Neuronal stem cell (in vitro differentiated cells): Measurements from ENCODE around the gene DEFB131B.
"Not testable (repeated sequence)": the region's sequence is repeated elsewhere in the genome, so short reads cannot be mapped to it uniquely, and the experiment has no call there.

Experiments used
- DNase-seq: peaks from one replicate; pipeline ENCODE4 v3.0.0-alpha.2; 2013; ENCODE audit warnings: low spot score
- H2AFZ ChIP-seq: one replicate; pipeline ENCODE4 v1.6.1; 2013; ENCODE audit warnings: mild to moderate bottlenecking, low read length, inconsistent platforms
- H2AK5ac ChIP-seq: 2 replicates; pipeline ENCODE4 v1.6.1; 2013; ENCODE audit warnings: low read depth, mild to moderate bottlenecking, inconsistent platforms, low read length, moderate library complexity, mixed read lengths
- H2BK120ac ChIP-seq: 2 replicates; pipeline ENCODE4 v1.6.1; 2013; ENCODE audit warnings: low read depth, mild to moderate bottlenecking, inconsistent platforms, low read length, moderate library complexity, mixed read lengths
- H2BK12ac ChIP-seq: one replicate; pipeline ENCODE4 v1.6.1; 2013; ENCODE audit warnings: low read length, inconsistent platforms
- H2BK15ac ChIP-seq: 2 replicates; pipeline ENCODE4 v1.6.1; 2013; ENCODE audit warnings: mild to moderate bottlenecking, low read length, inconsistent platforms, mixed read lengths
- H2BK5ac ChIP-seq: one replicate; pipeline ENCODE4 v1.6.1; 2013; ENCODE audit warnings: inconsistent platforms, mild to moderate bottlenecking, low read length, moderate library complexity
- H3K14ac ChIP-seq: one replicate; pipeline ENCODE4 v1.6.1; 2013; ENCODE audit warnings: low read length, inconsistent platforms
- H3K18ac ChIP-seq: 2 replicates; pipeline ENCODE4 v1.6.1; 2013; ENCODE audit warnings: low read length, inconsistent platforms
- H3K23ac ChIP-seq: 2 replicates; pipeline ENCODE4 v1.6.1; 2013; ENCODE audit warnings: low read depth, mild to moderate bottlenecking, mixed read lengths, low read length, inconsistent platforms; ENCODE audit not compliant: poor library complexity
- H3K27ac ChIP-seq: replicated peaks from 3 replicates; pipeline ENCODE4 v1.5.1; 2013; ENCODE audit warnings: low read length, inconsistent platforms
- H3K27me3 ChIP-seq, 3 experiments: 2 replicates each; pipeline ENCODE4 v1.6.1; 2013; ENCODE audit warnings: low read length in 3 of 3, mild to moderate bottlenecking in 2 of 3, inconsistent platforms in 1 of 3, low read depth in 1 of 3, mixed read lengths in 1 of 3, moderate library complexity in 1 of 3; ENCODE audit not compliant: control insufficient read depth in 3 of 3, insufficient read depth in 3 of 3
- H3K36me3 ChIP-seq, 2 donors: replicated peaks in 1 of 2; 2 replicates each; pipeline ENCODE4 v1.6.1; 2013; ENCODE audit warnings: low read length in 2 of 2; ENCODE audit not compliant: control insufficient read depth in 2 of 2, insufficient read depth in 2 of 2
- H3K4ac ChIP-seq: 2 replicates; pipeline ENCODE4 v1.6.1; 2013; ENCODE audit warnings: inconsistent platforms, mild to moderate bottlenecking, low read length, moderate library complexity
- H3K4me1 ChIP-seq, 2 donors: 1 replicate in 1 of 2; 2 replicates in 1 of 2; pipeline ENCODE4 v1.6.1; 2013; ENCODE audit warnings: low read length in 2 of 2, low read depth in 1 of 2; ENCODE audit not compliant: control insufficient read depth in 2 of 2, insufficient read depth in 1 of 2
- H3K4me2 ChIP-seq: one replicate; pipeline ENCODE4 v1.6.1; 2013; ENCODE audit warnings: mild to moderate bottlenecking, low read length, inconsistent platforms; ENCODE audit not compliant: insufficient read depth, poor library complexity, severe bottlenecking
- H3K4me3 ChIP-seq, 2 donors: 2 replicates each; pipeline ENCODE4 v1.5.1; 2013; ENCODE audit warnings: low read length in 2 of 2, mild to moderate bottlenecking in 2 of 2, inconsistent platforms in 1 of 2, moderate library complexity in 1 of 2
- H3K79me1 ChIP-seq: one replicate; pipeline ENCODE4 v1.6.1; 2013; ENCODE audit warnings: low read depth, mild to moderate bottlenecking, inconsistent platforms, low read length, moderate library complexity
- H3K9ac ChIP-seq: one replicate; pipeline ENCODE4 v1.6.1; 2013; ENCODE audit warnings: mild to moderate bottlenecking, low read depth, low read length, inconsistent platforms; ENCODE audit not compliant: poor library complexity
- H3K9me3 ChIP-seq, 2 donors: replicated peaks in 1 of 2; 2 replicates each; pipeline versions ENCODE3 to v1.6.1; 2013; ENCODE audit warnings: low read length in 2 of 2, mild to moderate bottlenecking in 2 of 2, inconsistent platforms in 1 of 2, low read depth in 1 of 2, mixed read lengths in 1 of 2, moderate library complexity in 1 of 2; ENCODE audit not compliant: control insufficient read depth in 2 of 2, insufficient read depth in 1 of 2
- H4K8ac ChIP-seq: one replicate; pipeline ENCODE4 v1.6.1; 2013; ENCODE audit warnings: low read depth, mild to moderate bottlenecking, inconsistent platforms, low read length, moderate library complexity
- H4K91ac ChIP-seq: one replicate; pipeline ENCODE4 v1.6.1; 2013; ENCODE audit warnings: low read length, low read depth, mild to moderate bottlenecking, inconsistent platforms; ENCODE audit not compliant: poor library complexity
- WGBS, 2 donors: extraction: QIAGEN DNeasy Blood & Tissue Kit; methylation state at CpG; one replicate each; pipeline ENCODE4 v1.1.7; 2013; ENCODE audit warnings: missing lambda C conversion rate in 2 of 2, mixed read lengths in 1 of 2; ENCODE audit not compliant: insufficient read length in 2 of 2, insufficient replicate concordance in 1 of 2; ENCODE audit errors: extremely low coverage in 2 of 2; 5-methylcytosine and 5-hydroxymethylcytosine counted together

The DEFB131B gene

GRCh38 chr11:71908218-71908617, 30.0 kb downstream of the DEFB131B start:
- no peak overlapping the region for H3K9ac ChIP-seq
- H2BK15ac ChIP-seq: no peak overlapping the region
- no peaks in the 10 kb centered on the region for H3K79me1 ChIP-seq
- H3K9me3 ChIP-seq: no peaks in the 10 kb centered on the region
- H3K4me3 ChIP-seq: no peak overlapping the region
- no peak overlapping the region for H3K4me2 ChIP-seq
- no peak for DNase-seq
- H2AFZ ChIP-seq: no peak overlapping the region
- no peak overlapping the region for H4K8ac ChIP-seq
- no peak overlapping the region for H3K18ac ChIP-seq
- peaks cover 0 to 29% of the 10 kb centered on the region in 2 donors for H3K36me3 ChIP-seq
- H3K4ac ChIP-seq: no peak overlapping the region
- H2BK5ac ChIP-seq: no peak overlapping the region
- no peak overlapping the region for H2AK5ac ChIP-seq
- no peak overlapping the region for H2BK120ac ChIP-seq
- 100% methylated on average over 2 of the region's 9 CpGs; no CpG with 5 or more reads in 1 of the 2 donors for WGBS, 2 donors
- no peaks in the 10 kb centered on the region for H3K27me3 ChIP-seq
- no peak overlapping the region for H3K14ac ChIP-seq
- no peak overlapping the region for H4K91ac ChIP-seq
- no peak overlapping the region for H3K27ac ChIP-seq
- no peaks in the 10 kb centered on the region for H3K4me1 ChIP-seq
- H2BK12ac ChIP-seq: no peak overlapping the region
- no peak overlapping the region for H3K23ac ChIP-seq

DNA sequence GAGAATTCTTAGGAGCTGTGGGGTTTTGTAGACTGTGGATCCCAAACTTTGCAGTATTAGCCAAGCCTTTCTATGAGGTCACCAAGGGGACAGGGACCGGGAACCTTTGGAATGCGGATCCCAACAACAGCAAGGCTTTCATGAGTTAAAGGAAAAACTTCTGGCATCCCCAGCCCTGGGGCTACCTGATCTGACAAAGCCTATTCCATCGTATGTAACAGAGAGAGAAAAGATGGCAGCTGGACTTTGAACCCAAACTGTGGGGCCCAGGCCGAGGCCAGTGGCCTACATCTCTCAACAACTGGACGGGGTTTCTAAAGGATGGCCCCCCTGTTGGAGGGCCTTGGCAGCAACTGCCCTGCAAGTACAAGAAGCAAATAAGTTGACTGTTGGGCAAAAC, 32.5 kb downstream of the DEFB131B start:
- H2BK5ac ChIP-seq, H3K4me2 ChIP-seq: not testable (repeated sequence)
- no CpG with 5 or more reads among the region's 5 CpGs for WGBS, 2 donors

GRCh38 chr11:71911321-71911985, 33.2 kb downstream of the DEFB131B start:
- H3K14ac ChIP-seq: not testable (repeated sequence)

More for the DNA sequence above, 32.5 kb downstream of the DEFB131B start:
- not testable (repeated sequence) for DNase-seq, H2AFZ ChIP-seq, H3K4ac ChIP-seq, H4K91ac ChIP-seq, H3K18ac ChIP-seq, H2BK12ac ChIP-seq, H3K23ac ChIP-seq, H3K4me3 ChIP-seq, H2BK120ac ChIP-seq, H4K8ac ChIP-seq, H3K27me3 ChIP-seq, H3K27ac ChIP-seq, H2AK5ac ChIP-seq, H2BK15ac ChIP-seq, H3K14ac ChIP-seq, H3K9me3 ChIP-seq, H3K79me1 ChIP-seq, H3K9ac ChIP-seq, H3K4me1 ChIP-seq
- H3K36me3 ChIP-seq: peaks cover 3 to 40% of the 10 kb centered on the region in 2 donors

GRCh38 chr11:71911986-71912340, 33.7 kb downstream of the DEFB131B start:
- H3K23ac ChIP-seq, H3K27ac ChIP-seq, H2BK15ac ChIP-seq, H2AK5ac ChIP-seq, H3K9ac ChIP-seq, H3K79me1 ChIP-seq, H3K27me3 ChIP-seq, H2BK5ac ChIP-seq, H3K18ac ChIP-seq, H4K91ac ChIP-seq, H3K14ac ChIP-seq, H3K4me1 ChIP-seq, H3K4me2 ChIP-seq, H2BK120ac ChIP-seq, H3K4me3 ChIP-seq, H3K9me3 ChIP-seq, H2BK12ac ChIP-seq, DNase-seq, H3K4ac ChIP-seq, H2AFZ ChIP-seq, H4K8ac ChIP-seq: not testable (repeated sequence)
- WGBS, 2 donors: no CpG with 5 or more reads among the region's 10 CpGs
- peaks cover 6 to 48% of the 10 kb centered on the region in 2 donors for H3K36me3 ChIP-seq

More at GRCh38 chr11:71911321-71911985, 33.2 kb downstream of the DEFB131B start:
- not testable (repeated sequence) for H3K27me3 ChIP-seq, H3K9me3 ChIP-seq, H2BK5ac ChIP-seq, H3K4me1 ChIP-seq, H4K8ac ChIP-seq, H3K23ac ChIP-seq, H3K4me2 ChIP-seq, H2BK120ac ChIP-seq, H2AFZ ChIP-seq, DNase-seq, H2BK12ac ChIP-seq, H2BK15ac ChIP-seq, H3K79me1 ChIP-seq, H4K91ac ChIP-seq, H3K4me3 ChIP-seq, H3K18ac ChIP-seq, H3K9ac ChIP-seq, H3K27ac ChIP-seq, H3K4ac ChIP-seq, H2AK5ac ChIP-seq
- WGBS, 2 donors: no CpG with 5 or more reads among the region's 10 CpGs
- peaks cover 6 to 46% of the 10 kb centered on the region in 2 donors for H3K36me3 ChIP-seq
